H1 (cell line): ENCODE measurements around the gene TM4SF1. TPM values are rescaled to one million over a fixed set of nuclear protein-coding genes. Genes with fewer than 3 reads are reported as not detected.

Experiments
- CHD7 ChIP-seq: fragments of 300-600 bp; sonication (generic); IDR thresholded peaks from 2 replicates; pipeline ENCODE4 v1.7.1; 2012; ENCODE audit warnings: low read length, moderate library complexity, mild to moderate bottlenecking, inconsistent platforms; ENCODE audit not compliant: insufficient replicate concordance
- EP300 ChIP-seq, 2 experiments: IDR thresholded peaks; 1 replicate in 1 of 2; 2 replicates in 1 of 2; pipeline ENCODE4 v1.6.1; 2011 to 2012; ENCODE audit warnings: low read depth in 2 of 2, low read length in 2 of 2, mild to moderate bottlenecking in 2 of 2, borderline replicate concordance in 1 of 2, inconsistent platforms in 1 of 2, moderate library complexity in 1 of 2
- HDAC6 ChIP-seq: IDR thresholded peaks from one replicate; pipeline ENCODE4 v1.7.1; 2012; ENCODE audit warnings: low read depth, mild to moderate bottlenecking, inconsistent platforms, low read length, moderate library complexity
- MAFK ChIP-seq: IDR thresholded peaks from 2 replicates; pipeline ENCODE4 v1.6.1; 2012; ENCODE audit warnings: low read depth, mild to moderate bottlenecking, improper control_type of control experiment, low read length
- RNF2 ChIP-seq: fragments of 200-900, 300-1000 bp; sonication (generic); IDR thresholded peaks from 2 replicates; pipeline ENCODE4 v1.7.1; 2016; ENCODE audit warnings: borderline replicate concordance, low read depth, mild to moderate bottlenecking, antibody characterized with exemption, low read length; ENCODE audit not compliant: poor library complexity, severe bottlenecking; ENCODE audit errors: missing control alignments
- SIRT6 ChIP-seq: IDR thresholded peaks from one replicate; pipeline ENCODE4 v1.7.1; 2012; ENCODE audit warnings: low read length, inconsistent platforms
- SP4 ChIP-seq: IDR thresholded peaks from 2 replicates; pipeline ENCODE4 v1.6.1; 2012; ENCODE audit warnings: low read length, inconsistent platforms
- ZNF274 ChIP-seq: IDR thresholded peaks from 2 replicates; pipeline ENCODE4 v1.7.0; 2012; ENCODE audit warnings: low read length, borderline replicate concordance; ENCODE audit errors: extremely low read depth
- polyA plus RNA-seq, 7 experiments: library from polyadenylated mRNA; depleted of rRNA in 3 of 7; stranded (reverse) in 5 of 7; unstranded in 2 of 7; fragments of >200 nt in 5 of 7; fragments of 200-250 nt in 2 of 7; gene quantifications; 1 replicate in 5 of 7; 2 replicates in 1 of 7; 4 replicates in 1 of 7; pipeline versions ENCODE4 v1.2.1 to v1.2.3, GENCODE V29; 2011 to 2013; ENCODE audit warnings: missing spikeins in 2 of 7, mixed read lengths in 2 of 7
- total RNA-seq: library from RNA; stranded (reverse); fragmentation: NEBNext Ultra II Directional; extraction: Animal tissue kit (Norgen Biotek cat#: 25700); gene quantifications from 2 replicates; pipeline ENCODE4 v1.2.1, GENCODE V29; 2021

TM4SF1 gene
- total and polyA plus RNA-seq, 2 of the 8 experiments (the other 6 are each of a cell fraction or from before 2014, with no cell fraction given), result 0.26 to 1.3 TPM

DNA sequence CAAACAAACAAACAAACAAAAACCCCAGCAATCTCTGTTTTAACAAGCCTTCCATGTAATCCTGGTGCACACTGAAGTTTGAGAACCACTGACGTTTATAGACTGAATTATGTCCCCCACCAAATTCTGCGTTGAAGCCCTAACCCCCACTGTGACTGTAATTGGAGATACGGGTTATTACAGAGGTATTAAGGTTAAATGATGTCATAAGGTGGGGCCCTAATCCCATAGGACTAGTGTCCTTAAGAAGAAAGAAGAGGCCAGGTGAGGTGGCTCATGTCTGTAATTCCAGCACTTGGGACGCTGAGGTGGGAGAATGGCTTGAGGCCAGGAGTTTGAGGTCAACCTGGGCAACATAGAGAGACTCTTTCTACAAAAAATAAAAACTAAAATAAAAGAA lies 42.4 kb upstream of the TM4SF1 start (continued):
- TF ChIP-seq CHD7 (no peak), SIRT6 (no peak), MAFK (no peak), HDAC6 (no peak), RNF2 (no peak), SP4 (no peak), EP300 (IDR thresholded peaks at IDR 0.05; ENCODE audit: borderline replicate concordance in 1 of 2, low read depth in 2 of 2, low read length in 2 of 2) (no peak), ZNF274 (no peak)
